ENCODE data around the gene ZNF611.
"Not testable (repeated sequence)": the region's sequence is repeated elsewhere in the genome, so short reads cannot be mapped to it uniquely, and the experiment has no call there.

Gene ZNF611

DNA sequence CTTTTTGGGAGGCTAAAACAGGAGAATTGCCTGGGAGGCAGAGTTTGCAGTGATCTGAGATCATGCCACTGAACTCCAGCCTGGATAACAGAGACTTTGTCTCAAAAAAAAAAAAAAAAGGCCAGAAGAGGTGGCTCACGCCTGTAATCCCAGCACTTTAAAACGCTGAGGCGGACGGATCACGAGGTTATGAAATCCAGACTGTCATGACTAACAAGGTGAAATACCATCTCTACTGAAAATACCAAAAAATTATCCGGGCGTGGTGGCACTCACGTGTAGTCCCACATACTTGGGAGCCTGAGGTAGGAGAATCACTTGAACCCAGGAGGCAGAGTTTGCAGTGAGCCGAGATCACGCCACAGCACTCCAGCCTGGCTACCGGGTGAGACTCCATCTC is 39.9 kb downstream of the ZNF611 start:
- no peak for DNase-seq (ENCODE audit: low spot score)
- no peak overlapping the region for H3K27ac ChIP-seq (replicated peaks; ENCODE audit: low read length)

DNA sequence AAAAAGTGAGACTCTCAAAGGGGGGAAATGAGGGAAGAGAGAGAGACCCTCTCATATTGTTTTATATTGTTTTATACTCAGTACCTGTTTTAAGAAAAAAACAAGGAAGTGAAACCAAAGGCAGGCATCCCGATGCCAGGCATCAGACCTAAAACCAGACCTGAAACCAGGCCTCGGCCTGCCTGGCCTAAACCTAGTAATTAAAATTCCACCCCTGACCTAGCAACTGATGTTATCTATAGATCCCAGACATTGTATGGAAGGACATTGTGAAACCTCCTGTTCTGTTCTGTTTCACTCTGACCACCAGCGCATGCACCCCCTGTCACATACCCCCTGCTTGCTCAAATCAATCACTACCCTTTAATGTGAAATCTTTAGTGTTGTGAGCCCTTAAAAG is 40.6 kb downstream of the ZNF611 start:
- not testable (repeated sequence) for H3K27ac ChIP-seq (replicated peaks; ENCODE audit: low read length)

More for the DNA sequence above, 39.9 kb downstream of the ZNF611 start:
- Histone ChIP-seq H3K79me1 (ENCODE audit: low read depth, low read length) (no peaks in the 10 kb centered on the region), H2BK12ac (ENCODE audit: low read length) (no peak overlapping the region), H3K4me1 (ENCODE audit: control insufficient read depth in 2 of 2, insufficient read depth in 1 of 2, low read depth in 1 of 2, low read length in 2 of 2) (peaks cover 0 to 3% of the 10 kb centered on the region in 2 donors), H3K9me3 (replicated peaks in 1 of 2; ENCODE audit: control insufficient read depth in 2 of 2, insufficient read depth in 1 of 2, low read depth in 1 of 2, low read length in 2 of 2) (no peaks in the 10 kb centered on the region), H3K18ac (ENCODE audit: low read length) (no peak overlapping the region), H2BK5ac (ENCODE audit: low read length) (no peak overlapping the region), H4K8ac (ENCODE audit: low read depth, low read length) (no peak overlapping the region), H3K9ac (ENCODE audit: low read depth, low read length, poor library complexity) (no peak overlapping the region), H2AK5ac (ENCODE audit: low read depth, low read length) (no peak overlapping the region), H3K4ac (ENCODE audit: low read length) (no peak overlapping the region), H2BK120ac (ENCODE audit: low read depth, low read length) (no peak overlapping the region), H3K23ac (ENCODE audit: low read depth, low read length, poor library complexity) (no peak overlapping the region), H4K91ac (ENCODE audit: low read depth, low read length, poor library complexity) (no peak overlapping the region), H2AFZ (ENCODE audit: low read length) (no peak overlapping the region), H3K27me3 (ENCODE audit: control insufficient read depth in 3 of 3, insufficient read depth in 3 of 3, low read depth in 1 of 3, low read length in 3 of 3) (no peaks in the 10 kb centered on the region), H3K4me3 (ENCODE audit: low read length in 2 of 2) (no peak overlapping the region), H3K4me2 (ENCODE audit: insufficient read depth, low read length, poor library complexity, severe bottlenecking) (no peak overlapping the region), H3K14ac (ENCODE audit: low read length) (no peak overlapping the region), H3K36me3 (replicated peaks in 1 of 2; ENCODE audit: control insufficient read depth in 2 of 2, insufficient read depth in 2 of 2, low read length in 2 of 2) (no peaks in the 10 kb centered on the region), H2BK15ac (ENCODE audit: low read length) (no peak overlapping the region)
- whole genome bisulfite sequencing, 2 donors (ENCODE audit: extremely low coverage in 2 of 2, insufficient read length in 2 of 2, insufficient replicate concordance in 1 of 2) = no CpG with 5 or more reads among the region's 11 CpGs

DNA sequence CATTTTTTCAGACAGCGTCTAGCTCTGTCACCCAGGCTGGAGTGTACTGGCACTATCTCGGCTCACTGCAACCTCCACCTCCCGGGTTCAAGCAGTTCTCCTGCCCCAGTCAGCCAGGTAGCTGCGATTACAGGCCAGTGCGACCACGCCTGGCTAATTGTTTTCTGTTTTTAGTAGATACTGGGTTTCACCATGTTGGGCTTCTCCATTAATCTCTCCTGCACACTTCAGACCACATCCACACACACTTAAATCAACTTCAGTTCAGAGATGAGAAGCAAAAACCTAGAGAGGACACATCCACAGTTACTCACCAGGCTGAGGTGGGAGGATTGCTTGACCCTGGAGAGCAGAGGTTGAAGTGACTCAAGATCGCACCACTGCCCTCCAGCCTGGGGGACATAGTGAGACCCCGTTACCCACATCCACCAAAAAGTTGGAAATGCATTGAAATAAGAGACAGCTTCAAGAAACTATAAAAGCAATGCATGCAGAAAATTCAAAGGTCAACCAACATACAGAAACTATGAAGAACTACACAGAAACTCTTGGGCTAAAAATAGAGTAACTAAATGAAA is 42.3 kb downstream of the ZNF611 start:
- no peak overlapping the region for H2AK5ac ChIP-seq (ENCODE audit: low read depth, low read length)
- H3K79me1 ChIP-seq (ENCODE audit: low read depth, low read length) = no peaks in the 10 kb centered on the region
- no peak overlapping the region for H4K8ac ChIP-seq (ENCODE audit: low read depth, low read length)
- H3K4me1 ChIP-seq (ENCODE audit: control insufficient read depth in 2 of 2, insufficient read depth in 1 of 2, low read depth in 1 of 2, low read length in 2 of 2) = peaks cover 0 to 3% of the 10 kb centered on the region in 2 donors
- H3K9me3 ChIP-seq (replicated peaks in 1 of 2; ENCODE audit: control insufficient read depth in 2 of 2, insufficient read depth in 1 of 2, low read depth in 1 of 2, low read length in 2 of 2) = peaks cover 0 to 9% of the 10 kb centered on the region in 2 donors
- H3K27ac ChIP-seq (replicated peaks; ENCODE audit: low read length) = no peak overlapping the region
- no peak overlapping the region for H3K4me3 ChIP-seq (ENCODE audit: low read length in 2 of 2)
- no peak overlapping the region for H4K91ac ChIP-seq (ENCODE audit: low read depth, low read length, poor library complexity)
- no peak overlapping the region for H3K23ac ChIP-seq (ENCODE audit: low read depth, low read length, poor library complexity)
- no peak overlapping the region for H3K4ac ChIP-seq (ENCODE audit: low read length)
- no peak overlapping the region for H3K14ac ChIP-seq (ENCODE audit: low read length)
- DNase-seq (ENCODE audit: low spot score) = no peak
- no peak overlapping the region for H2BK12ac ChIP-seq (ENCODE audit: low read length)
- H2BK15ac ChIP-seq (ENCODE audit: low read length) = no peak overlapping the region
- peaks cover 0 to 10% of the 10 kb centered on the region in 2 donors for H3K36me3 ChIP-seq (replicated peaks in 1 of 2; ENCODE audit: control insufficient read depth in 2 of 2, insufficient read depth in 2 of 2, low read length in 2 of 2)
- H3K18ac ChIP-seq (ENCODE audit: low read length) = no peak overlapping the region
- H2BK120ac ChIP-seq (ENCODE audit: low read depth, low read length) = no peak overlapping the region
- no peak overlapping the region for H2BK5ac ChIP-seq (ENCODE audit: low read length)
- H3K9ac ChIP-seq (ENCODE audit: low read depth, low read length, poor library complexity) = no peak overlapping the region
- WGBS, 2 donors (ENCODE audit: extremely low coverage in 2 of 2, insufficient read length in 2 of 2, insufficient replicate concordance in 1 of 2) = no CpG with 5 or more reads among the region's 8 CpGs
- H3K27me3 ChIP-seq (ENCODE audit: control insufficient read depth in 3 of 3, insufficient read depth in 3 of 3, low read depth in 1 of 3, low read length in 3 of 3) = no peaks in the 10 kb centered on the region
- no peak overlapping the region for H2AFZ ChIP-seq (ENCODE audit: low read length)
- no peak overlapping the region for H3K4me2 ChIP-seq (ENCODE audit: insufficient read depth, low read length, poor library complexity, severe bottlenecking)

More for the DNA sequence above, 40.6 kb downstream of the ZNF611 start:
- not testable (repeated sequence) for H3K9me3 ChIP-seq (replicated peaks in 1 of 2; ENCODE audit: control insufficient read depth in 2 of 2, insufficient read depth in 1 of 2, low read depth in 1 of 2, low read length in 2 of 2); H3K14ac ChIP-seq (ENCODE audit: low read length); H3K4me2 ChIP-seq (ENCODE audit: insufficient read depth, low read length, poor library complexity, severe bottlenecking); H3K36me3 ChIP-seq (replicated peaks in 1 of 2; ENCODE audit: control insufficient read depth in 2 of 2, insufficient read depth in 2 of 2, low read length in 2 of 2); H3K18ac ChIP-seq (ENCODE audit: low read length); H3K4ac ChIP-seq (ENCODE audit: low read length); H2AK5ac ChIP-seq (ENCODE audit: low read depth, low read length); H2BK12ac ChIP-seq (ENCODE audit: low read length); H3K27me3 ChIP-seq (ENCODE audit: control insufficient read depth in 3 of 3, insufficient read depth in 3 of 3, low read depth in 1 of 3, low read length in 3 of 3); H2BK5ac ChIP-seq (ENCODE audit: low read length); H3K9ac ChIP-seq (ENCODE audit: low read depth, low read length, poor library complexity); H2BK15ac ChIP-seq (ENCODE audit: low read length); H3K4me3 ChIP-seq (ENCODE audit: low read length in 2 of 2); H2AFZ ChIP-seq (ENCODE audit: low read length); H4K91ac ChIP-seq (ENCODE audit: low read depth, low read length, poor library complexity); H4K8ac ChIP-seq (ENCODE audit: low read depth, low read length); H3K4me1 ChIP-seq (ENCODE audit: control insufficient read depth in 2 of 2, insufficient read depth in 1 of 2, low read depth in 1 of 2, low read length in 2 of 2); H2BK120ac ChIP-seq (ENCODE audit: low read depth, low read length); DNase-seq (ENCODE audit: low spot score); H3K23ac ChIP-seq (ENCODE audit: low read depth, low read length, poor library complexity); H3K79me1 ChIP-seq (ENCODE audit: low read depth, low read length)
- no CpG with 5 or more reads among the region's 3 CpGs for WGBS, 2 donors (ENCODE audit: extremely low coverage in 2 of 2, insufficient read length in 2 of 2, insufficient replicate concordance in 1 of 2)

DNA sequence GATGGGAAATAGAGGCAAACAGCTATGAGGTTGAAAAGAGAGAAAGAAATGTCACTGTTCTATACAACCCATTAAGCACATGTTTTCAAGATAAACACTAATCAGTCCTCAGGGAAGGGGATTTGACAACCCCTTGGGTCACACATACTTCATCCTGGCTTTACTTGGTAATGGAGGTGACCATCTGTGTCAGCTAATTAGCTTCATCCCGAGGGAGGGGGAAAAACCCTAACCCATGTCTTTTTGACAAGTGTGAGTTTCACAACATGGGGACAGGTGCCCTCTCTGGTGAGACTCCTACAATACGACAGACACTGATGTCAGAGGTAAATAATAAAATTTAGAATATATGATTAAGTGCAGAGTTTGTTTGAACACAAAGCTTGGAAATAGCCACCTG is 43.1 kb downstream of the ZNF611 start:
- H2AFZ ChIP-seq (ENCODE audit: low read length) = no peak overlapping the region
- no peak overlapping the region for H2BK15ac ChIP-seq (ENCODE audit: low read length)
- no peaks in the 10 kb centered on the region for H3K27me3 ChIP-seq (ENCODE audit: control insufficient read depth in 3 of 3, insufficient read depth in 3 of 3, low read depth in 1 of 3, low read length in 3 of 3)
- H2BK120ac ChIP-seq (ENCODE audit: low read depth, low read length) = no peak overlapping the region
- no peak overlapping the region for H4K8ac ChIP-seq (ENCODE audit: low read depth, low read length)
- H3K9ac ChIP-seq (ENCODE audit: low read depth, low read length, poor library complexity) = no peak overlapping the region
- no peak overlapping the region for H3K4me3 ChIP-seq (ENCODE audit: low read length in 2 of 2)
- H3K9me3 ChIP-seq (replicated peaks in 1 of 2; ENCODE audit: control insufficient read depth in 2 of 2, insufficient read depth in 1 of 2, low read depth in 1 of 2, low read length in 2 of 2) = peaks cover 0 to 13% of the 10 kb centered on the region in 2 donors
- H3K4ac ChIP-seq (ENCODE audit: low read length) = no peak overlapping the region
- no peak overlapping the region for H2BK5ac ChIP-seq (ENCODE audit: low read length)
- no peak overlapping the region for H2AK5ac ChIP-seq (ENCODE audit: low read depth, low read length)
- WGBS, 2 donors (ENCODE audit: extremely low coverage in 2 of 2, insufficient read length in 2 of 2, insufficient replicate concordance in 1 of 2) = no CpG with 5 or more reads among the region's 2 CpGs
- H3K14ac ChIP-seq (ENCODE audit: low read length) = no peak overlapping the region
- H4K91ac ChIP-seq (ENCODE audit: low read depth, low read length, poor library complexity) = no peak overlapping the region
- H3K4me1 ChIP-seq (ENCODE audit: control insufficient read depth in 2 of 2, insufficient read depth in 1 of 2, low read depth in 1 of 2, low read length in 2 of 2) = peaks cover 0 to 3% of the 10 kb centered on the region in 2 donors
- no peak overlapping the region for H3K27ac ChIP-seq (replicated peaks; ENCODE audit: low read length)
- no peak overlapping the region for H3K23ac ChIP-seq (ENCODE audit: low read depth, low read length, poor library complexity)
- peaks cover 0 to 13% of the 10 kb centered on the region in 2 donors for H3K36me3 ChIP-seq (replicated peaks in 1 of 2; ENCODE audit: control insufficient read depth in 2 of 2, insufficient read depth in 2 of 2, low read length in 2 of 2)
- no peaks in the 10 kb centered on the region for H3K79me1 ChIP-seq (ENCODE audit: low read depth, low read length)
- no peak overlapping the region for H3K4me2 ChIP-seq (ENCODE audit: insufficient read depth, low read length, poor library complexity, severe bottlenecking)
- no peak for DNase-seq (ENCODE audit: low spot score)
- H2BK12ac ChIP-seq (ENCODE audit: low read length) = no peak overlapping the region
- no peak overlapping the region for H3K18ac ChIP-seq (ENCODE audit: low read length)
